WERI-Rb-1 (cell line): ENCODE data around the gene TERF2IP.
A peak's percentile ranks its signal among the peaks of the same experiment; 100 is the strongest.

Experiments used
- DNase-seq: peaks from one replicate; pipeline ENCODE4 v3.0.0-alpha.2; 2020
- H3K27ac ChIP-seq: fragments of 250-450 bp; sonication (Bioruptor Pico); 2 replicates; pipeline ENCODE4 v1.5.1; 2020; ENCODE audit warnings: mild to moderate bottlenecking, moderate library complexity
- H3K27me3 ChIP-seq: fragments of 250-450 bp; sonication (Bioruptor Pico); 2 replicates; pipeline ENCODE4 v1.5.1; 2021; ENCODE audit warnings: mild to moderate bottlenecking, low read depth, moderate library complexity; ENCODE audit not compliant: insufficient read depth, severe bottlenecking
- H3K36me3 ChIP-seq: fragments of 250-450 bp; sonication (Bioruptor Pico); 2 replicates; pipeline ENCODE4 v1.5.1; 2020; ENCODE audit warnings: mild to moderate bottlenecking, moderate library complexity
- H3K4me3 ChIP-seq: 2 replicates; pipeline ENCODE4 v1.5.1; 2011; ENCODE audit warnings: low read depth, mild to moderate bottlenecking, control low read depth, low read length
- H3K9me3 ChIP-seq: fragments of 250-450 bp; sonication (Bioruptor Pico); 2 replicates; pipeline ENCODE4 v1.5.1; 2021; ENCODE audit warnings: mild to moderate bottlenecking, moderate library complexity; ENCODE audit not compliant: severe bottlenecking
- TF ChIP-seq, protein P1 (sequence below): IDR thresholded peaks from 2 replicates; pipeline ENCODE4 v1.5.1; 2011; ENCODE audit warnings: low read depth, mild to moderate bottlenecking, control low read depth, inconsistent platforms, low read length

Gene TERF2IP, protein sequence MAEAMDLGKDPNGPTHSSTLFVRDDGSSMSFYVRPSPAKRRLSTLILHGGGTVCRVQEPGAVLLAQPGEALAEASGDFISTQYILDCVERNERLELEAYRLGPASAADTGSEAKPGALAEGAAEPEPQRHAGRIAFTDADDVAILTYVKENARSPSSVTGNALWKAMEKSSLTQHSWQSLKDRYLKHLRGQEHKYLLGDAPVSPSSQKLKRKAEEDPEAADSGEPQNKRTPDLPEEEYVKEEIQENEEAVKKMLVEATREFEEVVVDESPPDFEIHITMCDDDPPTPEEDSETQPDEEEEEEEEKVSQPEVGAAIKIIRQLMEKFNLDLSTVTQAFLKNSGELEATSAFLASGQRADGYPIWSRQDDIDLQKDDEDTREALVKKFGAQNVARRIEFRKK

DNA sequence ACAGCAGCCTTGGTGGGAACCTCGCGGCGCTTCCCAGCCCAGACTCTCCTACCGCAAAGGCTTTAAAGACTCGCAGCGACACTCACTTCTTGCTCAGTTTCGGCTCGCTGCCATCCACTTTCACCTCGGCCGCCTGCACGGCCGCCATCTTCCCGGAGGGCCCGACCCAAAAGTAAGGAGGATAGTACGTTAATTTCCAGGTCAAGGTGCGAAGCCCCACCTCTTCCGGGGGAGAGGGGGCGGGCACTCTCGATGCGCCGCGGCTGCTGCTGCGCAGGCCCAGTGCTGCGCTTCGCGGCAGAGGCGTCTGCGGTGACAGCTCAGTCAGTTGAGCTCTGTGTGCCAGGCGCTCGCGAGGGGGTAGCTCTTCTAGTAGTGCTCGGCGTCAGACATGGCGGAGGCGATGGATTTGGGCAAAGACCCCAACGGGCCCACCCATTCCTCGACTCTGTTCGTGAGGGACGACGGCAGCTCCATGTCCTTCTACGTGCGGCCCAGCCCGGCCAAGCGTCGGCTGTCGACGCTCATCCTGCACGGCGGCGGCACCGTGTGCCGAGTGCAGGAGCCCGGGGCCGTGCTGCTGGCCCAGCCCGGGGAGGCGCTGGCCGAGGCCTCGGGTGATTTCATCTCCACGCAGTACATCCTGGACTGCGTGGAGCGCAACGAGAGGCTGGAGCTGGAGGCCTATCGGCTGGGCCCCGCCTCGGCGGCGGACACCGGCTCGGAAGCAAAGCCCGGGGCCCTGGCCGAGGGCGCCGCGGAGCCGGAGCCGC lies at the start of gene TERF2IP, which contains the start of gene KARS1:
TERF2IP (plus strand) TSS at position 282 of the 773 bp plus-strand sequence; CDS start at position 392, 110 bp downstream.
KARS1 (minus strand) TSS at position 174 of the 773 bp plus-strand sequence; CDS start at position 148, 26 bp downstream.
- no peaks in the 10 kb centered on the region for H3K9me3 ChIP-seq
- DNase-seq, result peak; percentile 94
- H3K4me3 ChIP-seq, result peak within 1 kb of the TSS; percentile 94
- TF ChIP-seq, protein P1, sequence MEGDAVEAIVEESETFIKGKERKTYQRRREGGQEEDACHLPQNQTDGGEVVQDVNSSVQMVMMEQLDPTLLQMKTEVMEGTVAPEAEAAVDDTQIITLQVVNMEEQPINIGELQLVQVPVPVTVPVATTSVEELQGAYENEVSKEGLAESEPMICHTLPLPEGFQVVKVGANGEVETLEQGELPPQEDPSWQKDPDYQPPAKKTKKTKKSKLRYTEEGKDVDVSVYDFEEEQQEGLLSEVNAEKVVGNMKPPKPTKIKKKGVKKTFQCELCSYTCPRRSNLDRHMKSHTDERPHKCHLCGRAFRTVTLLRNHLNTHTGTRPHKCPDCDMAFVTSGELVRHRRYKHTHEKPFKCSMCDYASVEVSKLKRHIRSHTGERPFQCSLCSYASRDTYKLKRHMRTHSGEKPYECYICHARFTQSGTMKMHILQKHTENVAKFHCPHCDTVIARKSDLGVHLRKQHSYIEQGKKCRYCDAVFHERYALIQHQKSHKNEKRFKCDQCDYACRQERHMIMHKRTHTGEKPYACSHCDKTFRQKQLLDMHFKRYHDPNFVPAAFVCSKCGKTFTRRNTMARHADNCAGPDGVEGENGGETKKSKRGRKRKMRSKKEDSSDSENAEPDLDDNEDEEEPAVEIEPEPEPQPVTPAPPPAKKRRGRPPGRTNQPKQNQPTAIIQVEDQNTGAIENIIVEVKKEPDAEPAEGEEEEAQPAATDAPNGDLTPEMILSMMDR, result no peak
- H3K27ac ChIP-seq, result peak within 1 kb of the TSS; percentile 89
- peaks cover 35% of the 10 kb centered on the region for H3K36me3 ChIP-seq
- H3K27me3 ChIP-seq, result no peaks in the 10 kb centered on the region

DNA sequence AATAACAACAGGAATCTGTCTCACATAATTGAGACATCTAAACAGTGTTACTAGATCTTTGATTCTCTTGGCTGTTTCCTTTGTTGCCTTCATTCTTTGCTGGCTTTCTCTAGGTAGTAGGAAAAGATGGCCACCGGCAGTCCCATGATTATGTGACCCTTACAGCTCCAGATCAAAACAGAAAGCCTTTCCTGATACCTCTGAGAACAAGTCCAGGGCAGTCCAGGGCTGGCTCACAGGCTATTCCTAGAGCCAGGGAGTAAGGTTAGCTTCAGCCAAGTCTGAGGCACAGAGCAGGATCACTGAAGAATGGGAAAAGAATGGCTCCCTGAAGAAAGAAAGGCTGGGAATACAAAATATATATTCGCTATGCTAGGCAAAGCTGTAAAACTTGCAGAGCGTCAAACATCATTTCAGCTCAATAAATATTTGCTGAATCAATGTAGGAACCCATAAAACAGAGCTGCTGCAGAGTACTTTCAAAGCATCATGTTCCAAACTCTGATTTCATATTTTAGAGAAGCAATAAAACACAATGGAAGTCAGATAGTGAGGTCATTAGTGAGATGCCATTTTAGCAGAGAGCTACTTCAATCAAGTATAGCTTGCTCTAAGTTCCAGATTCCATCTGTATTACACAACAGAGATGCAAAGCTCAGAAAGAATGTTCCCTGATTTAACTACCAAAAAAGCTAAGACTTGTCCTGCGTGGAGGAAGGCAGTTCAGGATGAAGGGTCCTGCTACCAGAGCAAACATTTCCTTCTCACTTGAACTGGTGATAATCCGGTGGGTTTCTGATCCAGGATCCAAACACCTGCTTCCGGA lies 47.9 kb upstream of the TERF2IP start:
- H3K9me3 ChIP-seq, result peaks cover 5% of the 10 kb centered on the region
- H3K36me3 ChIP-seq, result peaks cover 70% of the 10 kb centered on the region
- no peak overlapping the region for H3K4me3 ChIP-seq
- H3K27me3 ChIP-seq, result no peaks in the 10 kb centered on the region
- TF ChIP-seq, protein P1, result no peak
- no peak overlapping the region for H3K27ac ChIP-seq
- no peak for DNase-seq

DNA sequence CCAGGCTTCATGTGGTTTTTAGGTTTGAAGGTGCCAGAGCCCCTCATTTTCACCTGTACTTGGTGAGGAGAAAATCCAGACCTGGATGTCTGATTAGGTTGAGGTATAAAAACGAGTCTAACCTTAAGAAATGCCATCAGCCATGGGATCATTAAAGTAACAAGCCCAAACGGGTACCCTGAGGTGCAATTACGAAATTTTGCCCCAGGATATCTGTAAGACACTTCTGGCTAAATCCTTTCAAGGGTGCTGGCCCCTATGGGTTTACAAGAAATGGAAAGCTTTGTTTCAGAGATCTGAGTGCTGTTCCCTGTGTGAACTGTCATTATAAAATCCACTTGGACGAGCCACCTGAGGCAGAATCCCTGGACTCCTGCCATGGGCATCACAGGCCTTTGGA lies 44.3 kb upstream of the TERF2IP start:
- Histone ChIP-seq H3K4me3 (no peak overlapping the region), H3K36me3 (peaks cover 78% of the 10 kb centered on the region), H3K27ac (no peak overlapping the region), H3K9me3 (no peaks in the 10 kb centered on the region), H3K27me3 (no peaks in the 10 kb centered on the region)
- DNase-seq, result no peak
- TF ChIP-seq, protein P1, result no peak

DNA sequence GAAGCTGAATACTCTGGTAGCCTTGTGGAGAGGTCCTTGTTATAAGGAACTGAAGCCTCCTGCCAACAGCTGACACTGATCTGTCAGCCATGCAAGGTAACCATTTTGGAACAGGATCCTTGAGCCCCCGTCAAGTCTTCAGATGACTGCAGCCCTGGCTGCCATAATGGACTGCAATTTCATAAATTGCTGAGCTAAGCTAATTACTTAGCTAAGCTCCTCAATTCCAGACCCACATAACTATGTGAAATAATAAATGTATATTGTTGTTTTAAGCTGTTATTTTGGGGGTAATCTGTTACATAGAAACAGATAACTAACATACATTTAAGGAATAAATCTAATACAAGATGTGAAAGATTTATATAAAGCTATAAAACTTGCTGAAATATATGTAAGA lies 41.1 kb upstream of the TERF2IP start:
- Histone ChIP-seq H3K27me3 (no peaks in the 10 kb centered on the region), H3K9me3 (no peaks in the 10 kb centered on the region), H3K27ac (no peak overlapping the region), H3K36me3 (peaks cover 79% of the 10 kb centered on the region), H3K4me3 (no peak overlapping the region)
- no peak for DNase-seq
- TF ChIP-seq, protein P1, result no peak

DNA sequence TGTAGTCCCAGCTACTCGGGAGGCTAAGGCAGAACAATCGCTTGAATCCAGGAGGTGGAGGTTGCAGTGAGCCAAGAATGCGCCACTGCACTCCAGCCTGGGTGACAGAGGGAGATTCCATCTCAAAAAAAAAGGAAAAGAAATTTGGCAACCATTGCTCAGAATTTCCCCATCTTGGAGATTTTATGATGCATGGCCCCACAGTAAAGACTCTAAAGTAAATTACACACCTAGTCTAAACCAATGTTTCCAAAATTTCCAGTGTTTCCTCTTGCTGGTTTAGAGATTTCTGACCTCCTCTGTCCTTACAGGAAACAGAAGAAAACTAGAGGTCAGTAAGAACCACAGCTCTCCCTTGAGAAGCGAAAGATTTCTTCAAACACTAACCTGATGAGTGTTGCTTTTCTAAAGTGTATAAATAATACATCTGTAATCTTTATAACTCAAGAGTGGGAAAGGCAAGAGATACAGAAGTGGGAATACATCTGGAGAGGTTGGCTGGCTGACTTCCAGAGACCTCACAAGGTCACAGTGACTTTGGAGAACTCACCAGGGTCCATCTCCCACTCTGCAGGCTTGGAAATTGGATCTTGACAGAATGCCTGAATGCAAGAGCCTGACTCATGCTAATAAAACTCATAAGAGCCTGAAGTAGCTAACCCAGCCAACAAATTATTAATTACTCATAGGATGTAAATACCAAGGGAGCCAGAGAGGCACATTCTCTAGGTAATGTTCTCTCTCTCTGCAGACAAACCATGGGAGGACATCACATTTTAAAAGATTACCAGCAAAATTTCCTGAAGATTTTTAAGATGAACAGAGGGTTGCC lies 33.3 kb upstream of the TERF2IP start:
- DNase-seq, result no peak
- no peak overlapping the region for H3K27ac ChIP-seq

More for the DNA sequence above, 33.3 kb upstream of the TERF2IP start:
- TF ChIP-seq, protein P1, result no peak
- H3K4me3 ChIP-seq, result no peak overlapping the region
- no peaks in the 10 kb centered on the region for H3K9me3 ChIP-seq
- peaks cover 70% of the 10 kb centered on the region for H3K36me3 ChIP-seq
- H3K27me3 ChIP-seq, result no peaks in the 10 kb centered on the region
